H1 (cell line): ENCODE measurements around the gene NOTUM.

Experiments used
- ATF2 ChIP-seq: IDR thresholded peaks from 2 replicates; pipeline ENCODE4 v1.6.1; 2012; ENCODE audit warnings: low read length, inconsistent platforms
- CHD2 ChIP-seq: IDR thresholded peaks from 2 replicates; pipeline ENCODE4 v1.6.1; 2012; ENCODE audit warnings: low read length, improper control_type of control experiment
- CREB1 ChIP-seq: IDR thresholded peaks from 2 replicates; pipeline ENCODE4 v1.6.1; 2012; ENCODE audit warnings: inconsistent platforms
- CTCF ChIP-seq, 3 experiments: IDR thresholded peaks; 1 replicate in 2 of 3; 2 replicates in 1 of 3; pipeline versions ENCODE4 v1.5.1 to v1.6.1; 2011; ENCODE audit warnings: low read length in 3 of 3, mild to moderate bottlenecking in 3 of 3, inconsistent platforms in 2 of 3, low read depth in 1 of 3, moderate library complexity in 1 of 3; ENCODE audit not compliant: insufficient read depth in 1 of 3; ENCODE audit errors: control extremely low read depth in 1 of 3
- EP300 ChIP-seq, 2 experiments: IDR thresholded peaks; 1 replicate in 1 of 2; 2 replicates in 1 of 2; pipeline ENCODE4 v1.6.1; 2011 to 2012; ENCODE audit warnings: low read depth in 2 of 2, low read length in 2 of 2, mild to moderate bottlenecking in 2 of 2, borderline replicate concordance in 1 of 2, inconsistent platforms in 1 of 2, moderate library complexity in 1 of 2
- EZH2 ChIP-seq: fragments of 200-600 bp; sonication (generic); IDR thresholded peaks from 2 replicates; pipeline ENCODE4 v1.7.1; 2012; ENCODE audit warnings: low read depth, mild to moderate bottlenecking, moderate library complexity, low read length, inconsistent platforms; ENCODE audit not compliant: severe bottlenecking
- FOSL1 ChIP-seq: IDR thresholded peaks from 2 replicates; pipeline ENCODE4 v1.6.1; 2011; ENCODE audit warnings: mild to moderate bottlenecking, low read depth, low read length, moderate library complexity; ENCODE audit not compliant: insufficient read depth
- MAFK ChIP-seq: IDR thresholded peaks from 2 replicates; pipeline ENCODE4 v1.6.1; 2012; ENCODE audit warnings: low read depth, mild to moderate bottlenecking, improper control_type of control experiment, low read length
- MAX ChIP-seq: IDR thresholded peaks from 2 replicates; pipeline ENCODE4 v1.6.1; 2012; ENCODE audit warnings: inconsistent platforms
- POLR2A ChIP-seq, 2 experiments: IDR thresholded peaks; 1 replicate in 1 of 2; 2 replicates in 1 of 2; pipeline ENCODE4 v1.6.1; 2011; ENCODE audit warnings: low read depth in 2 of 2, low read length in 2 of 2, mild to moderate bottlenecking in 2 of 2; ENCODE audit errors: control extremely low read depth in 1 of 2
- SIN3A ChIP-seq, 2 experiments: IDR thresholded peaks in 1 of 2; conservative IDR thresholded peaks in 1 of 2; 2 replicates each; pipeline ENCODE4 v1.6.1; 2011 to 2012; ENCODE audit warnings: low read length in 2 of 2, improper control_type of control experiment in 1 of 2, low read depth in 1 of 2, mild to moderate bottlenecking in 1 of 2
- TAF1 ChIP-seq: IDR thresholded peaks from 2 replicates; pipeline ENCODE4 v1.6.1; 2011; ENCODE audit warnings: mild to moderate bottlenecking, low read depth, low read length
- ZNF274 ChIP-seq: IDR thresholded peaks from 2 replicates; pipeline ENCODE4 v1.7.0; 2012; ENCODE audit warnings: low read length, borderline replicate concordance; ENCODE audit errors: extremely low read depth

GRCh38 chr17:81984773-81985410, 23.9 kb upstream of the NOTUM start:
- TF ChIP-seq CTCF (IDR thresholded peaks at IDR 0.05; ENCODE audit: control extremely low read depth in 1 of 3, insufficient read depth in 1 of 3, low read depth in 1 of 3, low read length in 3 of 3) (no peak), POLR2A (IDR thresholded peaks at IDR 0.05; ENCODE audit: control extremely low read depth in 1 of 2, low read depth in 2 of 2, low read length in 2 of 2) (no peak), SIN3A (conservative IDR thresholded peaks at IDR 0.05 in 1 of 2, IDR thresholded peaks at IDR 0.05 in 1 of 2; ENCODE audit: low read depth in 1 of 2, low read length in 2 of 2) (no peak), TAF1 (no peak), MAX (no peak), MAFK (no peak), ZNF274 (no peak), EP300 (IDR thresholded peaks at IDR 0.05; ENCODE audit: borderline replicate concordance in 1 of 2, low read depth in 2 of 2, low read length in 2 of 2) (no peak), FOSL1 (no peak), CREB1 (no peak), EZH2 (no peak), ATF2 (no peak), CHD2 (no peak)
